Activated naive CD4-positive, alpha-beta T cell treated with anti-CD3 and anti-CD28 coated beads, Interleukin-2, amount 50 U/mL, for 72 hours (primary cell): ENCODE measurements around the gene FIBCD1. TPM values are rescaled to one million over a fixed set of nuclear protein-coding genes. Genes with fewer than 3 reads are reported as not detected.

Experiments
- ATAC-seq, 2 donors: fragments of 150-1000 bp; cut with Tn5 transposase; 2 replicates each; pipeline ENCODE4 v1.10.0; 2021; ENCODE audit warnings: mild to moderate bottlenecking in 2 of 2, moderate library complexity in 2 of 2
- DNase-seq, 2 donors: peaks; one replicate each; pipeline ENCODE4 v3.0.0; 2021 to 2022; ENCODE audit warnings: low spot score in 2 of 2
- H3K27ac Mint-ChIP-seq, 2 donors: one replicate each; pipeline ENCODE4 v1.8.0; 2022; ENCODE audit warnings: mild to moderate bottlenecking in 2 of 2, mixed read lengths in 2 of 2
- H3K36me3 Mint-ChIP-seq, 2 donors: one replicate each; pipeline ENCODE4 v1.8.0; 2022; ENCODE audit warnings: mixed read lengths in 2 of 2
- H3K9me3 Mint-ChIP-seq, 2 donors: one replicate each; pipeline ENCODE4 v1.8.0; 2022; ENCODE audit warnings: mixed read lengths in 2 of 2
- total RNA-seq, 2 donors: library from RNA; stranded (reverse); gene quantifications; one replicate each; pipeline ENCODE4 v1.2.3, GENCODE V29; 2022

Gene FIBCD1
- total RNA-seq, 2 donors from 2014 or later, result not detected

DNA sequence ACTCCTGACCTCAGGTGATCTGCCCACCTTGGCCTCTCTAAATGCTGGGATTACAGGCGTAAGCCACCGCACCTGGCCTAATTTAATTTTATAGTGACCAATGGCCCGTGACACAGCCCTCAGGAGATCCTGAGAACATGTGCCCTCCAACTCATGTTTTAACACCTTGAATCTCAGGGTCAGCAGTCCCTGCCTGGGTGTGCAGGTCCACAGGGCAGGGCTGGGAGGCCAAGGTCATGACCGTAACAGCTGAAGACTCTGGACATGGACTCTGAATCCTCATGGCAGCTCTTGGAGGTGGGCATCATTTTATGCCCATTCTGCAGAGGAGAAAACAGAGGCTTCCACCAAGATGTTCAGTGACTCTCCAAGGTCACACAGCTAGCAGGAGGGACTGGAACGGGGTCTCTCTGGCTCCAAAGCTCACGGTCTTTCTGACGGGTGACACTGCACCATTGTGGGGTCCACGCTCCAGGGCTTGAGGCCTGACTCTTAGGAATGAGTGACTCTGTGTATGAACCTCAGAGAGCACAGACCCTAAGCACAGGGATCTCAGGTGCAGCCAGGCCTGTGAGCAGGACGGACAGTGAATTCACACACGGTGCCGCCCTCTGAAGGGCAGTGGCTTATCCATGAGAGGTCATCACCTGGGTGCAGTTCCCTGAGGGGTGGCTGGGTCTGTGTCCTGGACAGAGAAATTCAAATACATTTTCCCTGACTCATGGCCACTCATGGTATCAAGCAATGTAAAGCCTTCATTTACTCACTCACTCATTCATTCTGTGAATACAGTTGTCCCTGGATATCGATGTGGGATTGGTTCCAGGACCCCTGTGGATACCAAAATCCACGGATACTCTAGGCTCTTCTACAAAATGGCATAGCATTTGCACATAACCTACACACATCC lies 37.1 kb upstream of the FIBCD1 start:
- no peaks in the 10 kb centered on the region for H3K9me3 Mint-ChIP-seq
- H3K36me3 Mint-ChIP-seq, result no peaks in the 10 kb centered on the region
- DNase-seq, result no peak
- H3K27ac Mint-ChIP-seq, result no peak overlapping the region
- no peak for ATAC-seq

DNA sequence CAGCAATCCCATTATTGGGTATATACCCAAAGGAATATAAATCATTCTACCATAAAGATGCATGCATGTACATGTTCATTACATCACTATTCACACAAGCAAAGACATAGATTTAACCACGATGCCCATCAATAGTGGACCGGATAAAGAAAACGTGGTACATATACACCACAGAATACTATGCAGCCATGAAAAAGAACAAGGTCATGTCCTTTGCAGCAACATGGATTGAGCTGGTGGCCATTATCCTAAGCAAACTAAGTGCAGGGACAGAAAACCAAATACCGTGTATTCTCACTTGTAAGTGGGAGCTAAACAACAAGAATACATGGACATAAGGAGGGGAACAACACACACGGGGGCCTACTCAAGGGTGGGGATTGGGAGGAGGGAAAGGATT lies 36.1 kb upstream of the FIBCD1 start:
- Mint-ChIP-seq H3K36me3 (no peaks in the 10 kb centered on the region), H3K9me3 (no peaks in the 10 kb centered on the region), H3K27ac (no peak overlapping the region)
- ATAC-seq (no peak), DNase-seq (no peak)

DNA sequence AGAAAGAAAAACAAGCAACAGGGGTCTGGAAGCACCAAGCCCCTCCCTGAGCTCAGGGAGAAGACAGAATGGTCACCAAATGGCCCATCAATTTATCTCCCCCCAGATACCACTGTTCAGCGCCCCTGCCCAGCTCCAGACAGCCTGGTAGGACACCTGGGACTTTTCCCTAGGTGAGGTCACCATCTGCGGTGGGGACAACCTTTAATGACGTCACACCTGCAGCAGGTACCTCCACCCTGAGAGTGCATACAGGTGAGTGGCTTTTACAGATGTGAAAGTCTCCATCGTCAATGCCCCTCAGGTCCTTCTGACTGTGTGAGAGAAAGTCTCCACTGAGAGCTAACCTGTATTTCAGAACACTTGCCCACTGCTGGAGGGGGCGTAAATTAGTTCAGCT lies 35.6 kb upstream of the FIBCD1 start:
- no peak for ATAC-seq
- no peak overlapping the region for H3K27ac Mint-ChIP-seq
- H3K36me3 Mint-ChIP-seq, result no peaks in the 10 kb centered on the region
- no peak for DNase-seq
- H3K9me3 Mint-ChIP-seq, result no peaks in the 10 kb centered on the region

DNA sequence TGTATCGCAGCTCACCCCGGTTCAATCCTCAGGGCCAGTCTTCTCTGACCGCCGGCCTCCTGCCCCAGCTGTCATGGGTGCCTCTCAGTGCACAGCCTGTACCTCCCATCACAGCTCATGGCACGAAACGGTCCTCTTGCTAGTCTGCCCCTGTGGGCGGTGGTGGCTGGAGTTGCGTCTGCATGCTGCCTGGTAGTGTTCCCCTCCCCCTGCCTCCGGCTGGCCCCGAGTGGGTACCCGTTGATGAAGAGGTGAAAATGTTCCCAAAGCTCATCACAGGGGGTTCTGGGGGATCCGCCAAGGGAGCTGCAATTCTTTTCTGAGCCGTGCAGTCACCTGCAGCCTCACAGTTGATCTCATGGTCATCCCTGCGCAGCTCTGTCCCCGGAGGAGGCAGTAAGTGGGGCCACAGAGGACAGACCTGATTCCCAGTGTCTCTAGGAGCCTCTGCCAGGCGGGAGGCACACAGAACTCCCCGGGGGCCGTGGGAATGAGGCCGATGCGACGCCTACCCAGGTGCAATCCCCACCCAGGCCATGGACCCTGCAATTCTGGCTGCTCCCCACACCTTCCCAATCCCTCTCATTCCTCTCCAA lies 34.7 kb upstream of the FIBCD1 start:
- Mint-ChIP-seq H3K9me3 (no peaks in the 10 kb centered on the region), H3K27ac (no peak overlapping the region), H3K36me3 (no peaks in the 10 kb centered on the region)
- no peak for DNase-seq
- ATAC-seq, result no peak

DNA sequence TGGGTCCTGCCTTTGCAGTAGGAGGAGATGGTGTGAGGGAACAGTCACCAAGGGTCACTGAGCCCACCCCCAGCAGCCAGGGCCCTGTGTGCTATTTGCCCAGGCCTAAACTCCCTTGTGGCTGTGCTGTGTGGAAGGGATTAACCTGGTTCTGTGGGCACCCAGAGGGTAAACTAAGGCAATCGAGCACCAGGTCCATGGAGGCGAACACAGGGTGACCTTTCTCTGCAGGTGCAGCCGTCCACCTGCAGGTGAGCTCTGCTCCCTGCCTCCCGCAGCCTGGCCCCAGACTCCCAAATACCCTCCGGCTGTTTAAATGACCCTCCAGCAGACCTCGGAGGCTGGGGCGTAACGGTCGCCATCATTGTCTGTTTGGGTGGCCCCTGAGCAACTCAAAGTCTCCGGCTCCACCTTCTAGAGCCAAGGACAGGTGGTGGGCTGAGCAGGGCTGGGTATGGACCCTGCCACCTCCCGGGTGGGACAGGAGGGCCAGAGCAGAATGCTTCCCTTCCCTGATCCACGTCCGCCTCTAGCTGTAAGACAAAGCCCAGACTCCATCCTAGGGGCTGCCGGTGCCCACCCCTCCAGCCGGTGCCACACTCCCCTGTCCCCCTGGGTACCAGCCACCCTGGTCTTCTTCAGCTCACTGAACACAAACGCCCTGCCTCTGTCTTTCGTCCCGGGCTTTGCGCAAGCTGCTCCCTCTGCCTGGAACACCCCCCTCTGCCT lies 34.1 kb upstream of the FIBCD1 start:
- no peaks in the 10 kb centered on the region for H3K36me3 Mint-ChIP-seq
- H3K9me3 Mint-ChIP-seq, result no peaks in the 10 kb centered on the region
- ATAC-seq (no peak), DNase-seq (no peak)
- H3K27ac Mint-ChIP-seq, result no peak overlapping the region

DNA sequence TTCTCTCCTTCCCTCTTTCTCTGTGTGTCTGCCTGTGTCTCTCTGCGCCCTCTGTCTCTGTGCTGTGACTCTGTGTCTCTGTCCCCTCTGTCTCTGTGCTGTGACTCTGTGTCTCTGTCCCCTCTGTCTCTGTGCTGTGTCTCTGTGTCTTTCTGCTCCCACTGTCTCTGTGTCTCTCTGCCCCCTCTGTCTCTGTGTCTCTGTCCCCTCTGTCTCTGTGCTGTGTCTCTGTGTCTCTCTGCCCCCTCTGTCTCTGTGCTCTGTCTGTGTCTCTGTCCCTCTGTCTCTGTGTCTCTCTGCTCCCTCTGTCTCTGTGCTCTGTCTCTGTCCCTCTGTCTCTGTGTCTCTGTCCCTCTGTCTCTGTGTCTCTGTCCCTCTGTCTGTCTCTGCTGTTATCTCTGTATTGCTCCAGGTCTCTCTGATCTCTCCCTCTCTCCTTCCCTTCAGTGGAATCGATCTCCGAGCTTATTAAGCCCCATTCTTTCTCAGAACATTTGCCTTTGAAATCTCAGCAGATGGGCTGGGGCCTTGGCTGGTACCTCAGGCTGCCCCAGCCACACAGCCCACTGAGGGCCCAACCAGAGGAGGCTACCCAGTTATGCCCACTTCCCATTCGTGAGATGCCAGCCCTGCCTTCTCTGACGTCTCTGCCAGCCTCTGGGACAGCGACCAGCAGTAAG lies 33.4 kb upstream of the FIBCD1 start:
- H3K36me3 Mint-ChIP-seq, result no peaks in the 10 kb centered on the region
- no peaks in the 10 kb centered on the region for H3K9me3 Mint-ChIP-seq
- DNase-seq (no peak), ATAC-seq (no peak)
- peak overlapping the region in 1 of 2 donors; percentile 38 for H3K27ac Mint-ChIP-seq

DNA sequence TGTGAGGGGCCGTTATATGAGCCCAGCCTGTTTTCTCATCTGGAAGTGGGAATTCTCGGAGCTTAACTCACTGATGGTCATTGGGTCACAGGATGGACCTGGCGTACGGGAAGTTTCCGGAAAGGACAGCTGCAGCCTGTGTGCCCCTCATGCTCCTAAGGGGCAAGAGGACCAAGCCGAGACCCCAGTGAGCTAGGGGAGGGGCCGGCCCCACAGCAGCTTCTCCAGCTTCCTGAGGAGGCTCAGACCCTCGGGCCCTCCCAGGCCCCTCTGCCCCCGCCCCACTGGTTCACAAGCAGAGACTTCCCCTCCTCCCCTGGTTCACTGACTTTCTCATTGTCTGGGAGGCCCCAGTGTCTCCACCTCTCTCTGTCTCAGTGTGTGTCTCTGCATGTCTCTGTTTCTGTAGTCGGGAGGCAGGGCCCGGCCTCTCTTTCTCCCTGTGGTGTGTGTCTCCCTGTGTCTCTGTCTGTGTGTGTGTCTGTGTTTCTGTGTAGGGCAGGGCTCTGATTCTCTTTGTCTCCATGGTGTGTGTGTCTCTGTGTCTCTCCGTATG lies 32.3 kb upstream of the FIBCD1 start:
- no peak overlapping the region for H3K27ac Mint-ChIP-seq
- no peaks in the 10 kb centered on the region for H3K9me3 Mint-ChIP-seq
- no peak for DNase-seq
- no peaks in the 10 kb centered on the region for H3K36me3 Mint-ChIP-seq
- ATAC-seq, result no peak

DNA sequence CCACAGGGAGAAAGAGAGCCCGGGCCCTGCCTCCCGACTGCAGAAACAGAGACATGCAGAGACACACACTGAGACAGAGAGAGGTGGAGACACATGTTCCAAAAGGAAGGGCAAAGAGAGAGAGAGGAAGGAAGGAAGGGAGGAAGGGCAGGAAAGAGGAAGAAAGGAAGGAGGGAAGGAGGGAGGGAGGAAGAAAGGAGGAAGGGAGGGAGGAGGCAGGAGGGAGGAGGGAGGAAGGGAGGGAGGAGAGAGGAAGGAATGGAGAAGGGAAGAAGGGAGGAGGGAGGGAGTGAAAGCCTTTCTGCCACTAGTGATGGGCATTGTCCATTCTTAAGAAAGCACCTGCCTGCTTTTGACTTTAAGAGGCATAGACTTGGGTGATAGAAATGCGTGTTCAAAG lies 31.8 kb upstream of the FIBCD1 start:
- DNase-seq (no peak), ATAC-seq (no peak)
- Mint-ChIP-seq H3K9me3 (no peaks in the 10 kb centered on the region), H3K27ac (no peak overlapping the region), H3K36me3 (no peaks in the 10 kb centered on the region)

DNA sequence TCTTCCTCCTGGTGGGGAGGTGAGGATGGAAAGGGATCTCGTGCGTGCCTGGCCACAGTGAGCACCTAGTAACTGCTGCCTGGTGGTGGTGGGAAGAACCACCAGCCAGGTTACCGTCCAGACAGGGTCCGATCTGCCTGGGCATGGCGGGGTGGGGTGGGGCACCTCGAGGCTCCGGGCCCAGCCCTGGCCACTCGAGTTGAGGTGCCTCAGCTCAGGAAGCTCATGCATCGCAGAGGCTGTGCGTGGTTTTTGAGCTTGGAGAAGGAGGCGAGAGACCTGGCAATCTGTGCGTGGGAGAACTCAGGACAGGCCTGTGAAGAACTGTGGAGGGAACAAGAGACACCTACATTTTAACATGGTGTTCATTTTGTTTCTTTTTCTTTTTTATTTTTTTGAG lies 31.0 kb upstream of the FIBCD1 start:
- Mint-ChIP-seq H3K36me3 (no peaks in the 10 kb centered on the region), H3K9me3 (no peaks in the 10 kb centered on the region), H3K27ac (no peak overlapping the region)
- ATAC-seq (no peak), DNase-seq (no peak)

DNA sequence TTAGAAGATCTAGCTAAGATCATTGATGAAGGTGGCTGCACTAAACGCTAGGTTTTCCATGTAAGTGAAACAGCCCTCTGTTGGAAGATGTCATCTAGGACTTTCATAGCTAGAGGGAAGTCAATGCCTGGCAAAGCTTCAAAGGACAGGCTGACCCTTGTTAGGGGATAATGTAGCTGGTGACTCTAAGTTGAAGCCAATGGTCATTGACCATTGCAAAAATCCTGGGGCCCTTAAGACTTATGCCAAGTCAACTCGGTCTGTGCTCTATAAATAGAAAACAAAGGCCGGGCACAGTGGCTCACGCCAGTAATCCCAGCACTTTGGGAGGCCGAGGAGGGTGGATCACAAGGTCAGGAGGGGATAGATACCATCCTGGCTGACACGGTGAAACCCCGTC lies 26.6 kb upstream of the FIBCD1 start:
- no peaks in the 10 kb centered on the region for H3K9me3 Mint-ChIP-seq
- ATAC-seq, result no peak
- no peaks in the 10 kb centered on the region for H3K36me3 Mint-ChIP-seq
- H3K27ac Mint-ChIP-seq, result no peak overlapping the region
- no peak for DNase-seq

DNA sequence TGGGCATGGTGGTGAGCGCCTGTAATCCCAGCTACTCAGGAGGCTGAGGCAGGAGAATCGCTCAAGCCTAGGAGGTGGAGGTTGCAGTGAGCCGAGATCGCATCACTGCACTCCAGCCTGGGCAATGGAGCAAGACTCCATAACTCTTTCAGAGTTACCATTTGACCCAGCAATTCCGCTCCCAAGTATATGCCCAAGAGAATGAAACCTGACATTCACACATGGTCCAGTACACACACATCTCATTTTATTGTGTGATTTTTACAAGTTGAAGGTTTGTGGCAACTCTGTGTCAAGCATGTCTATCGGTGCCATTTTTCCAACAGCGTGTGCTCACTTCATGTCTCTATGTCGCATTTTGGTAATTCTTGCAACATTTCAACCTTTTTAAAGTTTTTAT lies 24.9 kb upstream of the FIBCD1 start:
- Mint-ChIP-seq H3K27ac (no peak overlapping the region), H3K36me3 (no peaks in the 10 kb centered on the region), H3K9me3 (peaks cover 1 to 4% of the 10 kb centered on the region in 2 donors)
- DNase-seq, result no peak
- no peak for ATAC-seq

DNA sequence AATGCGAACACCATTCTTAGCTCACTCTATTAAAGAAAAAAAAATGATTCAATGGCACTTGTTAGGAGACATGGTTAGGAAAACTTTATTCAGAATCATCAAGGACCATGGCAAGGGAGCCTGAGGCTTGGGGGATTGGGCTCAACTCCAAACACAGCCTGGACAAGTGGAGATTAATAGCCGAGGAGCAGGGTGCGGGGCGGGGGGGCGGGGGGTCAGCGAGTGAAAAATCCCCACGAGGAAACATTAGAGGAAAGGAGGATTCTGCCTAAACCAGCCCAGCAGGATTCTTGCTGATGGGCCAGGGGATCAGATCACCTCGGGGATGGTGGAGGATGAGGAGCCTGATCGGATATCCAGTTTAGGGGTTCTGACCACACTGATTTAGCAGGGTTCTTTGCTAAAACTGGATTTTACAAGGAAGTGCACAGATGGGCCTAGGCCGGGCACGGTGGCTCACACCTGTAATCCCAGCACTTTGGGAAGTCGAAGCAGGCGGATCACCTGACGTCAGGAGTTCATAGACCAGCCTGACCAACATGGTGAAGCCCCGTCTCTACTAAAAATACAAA lies 24.4 kb upstream of the FIBCD1 start:
- no peak for ATAC-seq

DNA sequence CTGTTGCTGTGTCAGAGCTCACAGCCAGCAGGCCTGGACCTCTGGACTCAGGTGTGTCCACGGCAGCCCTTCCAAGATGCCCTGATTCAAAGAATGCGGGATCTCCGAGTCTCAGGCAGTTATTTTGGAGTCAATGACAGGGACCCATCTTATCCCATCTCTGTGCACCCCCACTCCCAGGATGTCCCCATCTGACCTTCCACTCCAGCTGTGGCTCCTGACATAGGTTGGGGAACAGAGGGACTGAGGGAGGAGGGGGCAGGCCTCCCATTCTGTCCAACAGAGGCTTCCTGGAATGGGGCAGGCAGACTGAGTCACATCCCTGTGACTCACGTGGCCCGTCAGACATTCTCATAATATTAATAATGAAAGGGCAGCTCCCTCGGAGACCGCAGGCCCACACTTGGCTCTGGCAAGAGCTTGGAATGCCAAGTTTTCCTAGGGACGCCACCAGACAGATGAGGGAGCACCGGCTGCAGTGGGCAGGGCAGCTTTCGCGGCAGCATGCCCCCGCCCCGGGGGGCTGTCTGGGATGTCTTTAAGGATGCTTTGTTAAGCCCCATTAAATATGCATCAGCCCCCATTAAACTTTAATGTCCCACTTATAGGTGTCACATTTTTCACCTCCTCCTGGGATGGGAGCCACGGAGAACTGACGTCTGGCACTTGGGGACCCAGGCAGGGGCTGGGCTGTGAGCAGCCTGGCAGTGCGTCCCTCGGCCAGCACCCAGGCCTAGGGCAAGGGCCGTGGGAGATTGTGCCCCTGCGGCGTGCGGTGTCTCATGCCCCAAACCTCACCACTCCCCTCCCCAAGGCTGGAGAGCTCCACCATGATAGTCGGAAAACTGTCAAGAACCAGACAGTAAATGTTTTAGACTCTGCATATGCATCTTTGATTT lies 23.6 kb upstream of the FIBCD1 start:
- DNase-seq (no peak), ATAC-seq (no peak)
- Mint-ChIP-seq H3K9me3 (peaks cover 5 to 8% of the 10 kb centered on the region in 2 donors), H3K27ac (no peak overlapping the region), H3K36me3 (no peaks in the 10 kb centered on the region)

More for the DNA sequence above, 24.4 kb upstream of the FIBCD1 start:
- no peaks in the 10 kb centered on the region for H3K36me3 Mint-ChIP-seq
- H3K9me3 Mint-ChIP-seq, result peaks cover 5 to 8% of the 10 kb centered on the region in 2 donors
- H3K27ac Mint-ChIP-seq, result no peak overlapping the region
- DNase-seq, result no peak

DNA sequence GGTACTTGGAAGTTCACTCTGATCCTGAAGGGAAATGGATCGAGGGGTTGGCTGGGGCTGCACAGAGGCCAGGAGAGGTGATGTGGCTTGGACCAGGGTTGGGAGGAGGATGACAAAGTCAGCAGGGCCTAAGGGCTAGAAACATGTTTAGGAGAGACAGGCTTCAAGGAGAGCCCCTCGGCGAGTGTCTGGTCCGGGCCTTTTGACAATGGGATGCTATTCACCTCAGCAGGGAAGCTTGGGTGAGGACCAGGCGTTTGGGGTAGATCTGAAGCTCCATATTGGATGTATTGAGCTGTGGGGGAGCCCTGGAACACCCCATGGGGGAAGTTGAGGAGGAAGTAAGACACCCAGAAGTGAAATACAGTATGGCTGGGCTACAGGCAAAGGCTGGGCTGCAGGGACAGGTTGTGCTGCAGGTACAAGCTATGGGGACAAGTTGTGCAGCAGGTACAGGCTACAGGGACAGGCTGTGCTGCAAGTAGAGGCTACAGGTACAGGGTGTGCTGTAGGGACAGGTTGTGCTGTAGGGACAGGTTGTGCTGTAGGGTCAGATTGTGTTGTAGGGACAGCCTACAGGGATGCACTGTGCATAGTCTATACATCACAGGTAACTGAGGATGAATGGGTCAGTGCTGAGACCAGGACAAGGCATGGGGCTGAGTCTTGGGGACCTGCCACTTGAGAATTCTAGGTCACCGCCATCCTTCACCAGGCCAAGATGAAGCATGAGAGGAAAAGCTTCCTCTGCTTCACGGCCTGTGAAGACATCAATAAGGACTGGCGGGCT lies 22.7 kb upstream of the FIBCD1 start:
- Mint-ChIP-seq H3K36me3 (no peaks in the 10 kb centered on the region), H3K27ac (no peak overlapping the region), H3K9me3 (peaks cover 5 to 8% of the 10 kb centered on the region in 2 donors)
- no peak for DNase-seq
- no peak for ATAC-seq
